ENCODE data around the gene BIRC7.

Gene BIRC7

GRCh38 chr20:63254606-63255384 is 19.1 kb downstream of the BIRC7 start:
- H3K4me1 ChIP-seq (ENCODE audit: control insufficient read depth, insufficient read depth, low read length): peaks cover 9% of the 10 kb centered on the region
- H3K9ac ChIP-seq (ENCODE audit: low read depth, low read length): no peak overlapping the region
- no peaks in the 10 kb centered on the region for H3K36me3 ChIP-seq (ENCODE audit: control insufficient read depth, insufficient read depth, low read length)
- no peaks in the 10 kb centered on the region for H3K9me3 ChIP-seq (ENCODE audit: control insufficient read depth, insufficient read depth, low read length)
- peaks cover 11% of the 10 kb centered on the region for H3K27me3 ChIP-seq (ENCODE audit: control insufficient read depth, insufficient read depth, low read length)
- H3K4me3 ChIP-seq (ENCODE audit: low read depth, low read length): peak overlapping the region; percentile 52

DNA sequence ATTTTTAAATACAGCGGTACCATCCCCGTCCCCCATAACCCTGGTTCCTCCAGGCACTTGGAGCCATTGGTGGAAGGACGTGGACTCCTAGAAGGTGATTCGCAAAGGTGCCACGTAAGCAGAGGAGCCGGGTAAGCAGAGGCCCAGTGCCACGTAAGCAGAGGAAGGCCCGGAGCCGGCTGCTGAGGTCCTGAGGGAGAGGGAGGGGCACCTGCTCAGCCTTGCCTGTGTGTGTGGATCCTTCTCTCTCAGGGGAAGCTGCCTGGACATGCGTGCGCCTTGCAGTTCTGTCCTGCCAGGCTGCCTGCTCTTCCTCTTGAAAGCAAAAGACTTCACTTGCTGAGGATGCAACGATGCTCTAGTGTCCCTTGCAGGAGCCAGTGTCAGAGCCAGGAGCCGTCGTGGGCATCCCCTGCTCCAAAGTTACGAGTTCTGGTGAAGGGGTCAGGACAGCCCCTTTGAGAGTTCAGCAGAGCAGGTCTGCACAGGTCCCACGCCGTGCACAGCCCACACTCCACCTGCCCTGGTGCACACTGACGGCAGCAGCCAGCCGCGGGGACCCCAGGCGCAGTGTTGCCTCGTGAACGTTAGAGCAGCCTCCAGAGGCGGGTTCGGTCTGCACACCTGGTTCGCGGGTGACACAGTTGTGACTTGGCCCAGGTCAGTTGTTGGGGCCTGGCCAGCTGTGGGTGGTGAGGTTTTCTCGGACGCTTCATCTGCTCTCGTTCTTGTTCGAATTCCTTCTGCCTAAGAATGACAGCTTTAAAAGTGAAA is 20.4 kb downstream of the BIRC7 start:
- no peak overlapping the region for H3K9ac ChIP-seq (ENCODE audit: low read depth, low read length)
- H3K9me3 ChIP-seq (ENCODE audit: control insufficient read depth, insufficient read depth, low read length): no peaks in the 10 kb centered on the region
- peaks cover 9% of the 10 kb centered on the region for H3K4me1 ChIP-seq (ENCODE audit: control insufficient read depth, insufficient read depth, low read length)
- H3K36me3 ChIP-seq (ENCODE audit: control insufficient read depth, insufficient read depth, low read length): no peaks in the 10 kb centered on the region
- peaks cover 11% of the 10 kb centered on the region for H3K27me3 ChIP-seq (ENCODE audit: control insufficient read depth, insufficient read depth, low read length)
- H3K4me3 ChIP-seq (ENCODE audit: low read depth, low read length): no peak overlapping the region

- Histone ChIP-seq H3K4me1 (ENCODE audit: control insufficient read depth, insufficient read depth, low read length) (peaks cover 9% of the 10 kb centered on the region), H3K27me3 (ENCODE audit: control insufficient read depth, insufficient read depth, low read length) (peaks cover 11% of the 10 kb centered on the region), H3K9me3 (ENCODE audit: control insufficient read depth, insufficient read depth, low read length) (no peaks in the 10 kb centered on the region), H3K9ac (ENCODE audit: low read depth, low read length) (no peak overlapping the region), H3K4me3 (ENCODE audit: low read depth, low read length) (no peak overlapping the region), H3K36me3 (ENCODE audit: control insufficient read depth, insufficient read depth, low read length) (no peaks in the 10 kb centered on the region)
These were observed 21.2 kb downstream of the BIRC7 start for GRCh38 chr20:63256954-63257353.

DNA sequence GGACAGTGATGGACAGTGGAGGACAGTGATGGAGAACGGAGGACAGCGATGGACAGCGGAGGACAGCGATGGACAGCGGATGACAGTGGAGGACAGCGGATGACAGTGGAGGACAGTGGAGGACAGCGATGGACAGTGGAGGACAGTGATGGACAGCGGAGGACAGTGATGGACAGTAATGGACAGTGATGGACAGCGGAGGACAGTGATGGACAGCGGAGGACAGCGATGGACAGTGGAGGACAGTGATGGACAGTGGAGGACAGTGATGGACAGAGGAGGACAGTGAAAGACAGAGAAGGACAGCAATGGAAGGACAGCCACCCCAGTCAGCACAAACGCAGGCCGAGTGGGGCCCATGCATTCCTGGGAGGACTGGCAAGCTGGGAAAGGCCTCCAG is 21.9 kb downstream of the BIRC7 start:
- Histone ChIP-seq H3K9ac (ENCODE audit: low read depth, low read length) (no peak overlapping the region), H3K4me1 (ENCODE audit: control insufficient read depth, insufficient read depth, low read length) (peaks cover 9% of the 10 kb centered on the region), H3K27me3 (ENCODE audit: control insufficient read depth, insufficient read depth, low read length) (peaks cover 8% of the 10 kb centered on the region), H3K36me3 (ENCODE audit: control insufficient read depth, insufficient read depth, low read length) (no peaks in the 10 kb centered on the region), H3K9me3 (ENCODE audit: control insufficient read depth, insufficient read depth, low read length) (no peaks in the 10 kb centered on the region), H3K4me3 (ENCODE audit: low read depth, low read length) (no peak overlapping the region)

DNA sequence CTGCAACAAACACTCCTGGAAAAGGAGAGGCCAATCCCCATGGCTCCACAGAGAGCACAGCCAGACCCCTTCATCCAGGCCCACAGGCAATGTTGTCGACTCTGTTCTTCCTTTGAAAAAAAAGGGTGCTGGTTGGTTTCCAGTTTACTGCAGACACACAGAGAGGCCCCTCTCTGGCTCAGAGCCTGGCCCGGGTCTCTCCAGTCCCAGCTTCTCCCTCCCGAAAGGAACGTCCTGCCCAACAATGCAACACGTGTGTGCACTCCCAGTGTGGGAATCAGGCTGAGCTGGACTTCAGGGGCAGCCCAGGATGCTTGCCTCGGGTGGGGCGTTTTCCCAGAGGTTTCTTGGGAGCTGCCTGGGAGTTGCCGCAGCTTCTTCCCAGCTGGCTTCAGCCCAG is 23.1 kb downstream of the BIRC7 start:
- peaks cover 3% of the 10 kb centered on the region for H3K27me3 ChIP-seq (ENCODE audit: control insufficient read depth, insufficient read depth, low read length)

GRCh38 chr20:63259734-63260460 is 24.2 kb downstream of the BIRC7 start:
- no peak overlapping the region for H3K4me3 ChIP-seq (ENCODE audit: low read depth, low read length)
- peaks cover 6% of the 10 kb centered on the region for H3K4me1 ChIP-seq (ENCODE audit: control insufficient read depth, insufficient read depth, low read length)
- H3K27me3 ChIP-seq (ENCODE audit: control insufficient read depth, insufficient read depth, low read length): peaks cover 2% of the 10 kb centered on the region

More for the DNA sequence above, 23.1 kb downstream of the BIRC7 start:
- Histone ChIP-seq H3K36me3 (ENCODE audit: control insufficient read depth, insufficient read depth, low read length) (no peaks in the 10 kb centered on the region), H3K9me3 (ENCODE audit: control insufficient read depth, insufficient read depth, low read length) (no peaks in the 10 kb centered on the region), H3K4me3 (ENCODE audit: low read depth, low read length) (no peak overlapping the region), H3K4me1 (ENCODE audit: control insufficient read depth, insufficient read depth, low read length) (peaks cover 6% of the 10 kb centered on the region), H3K9ac (ENCODE audit: low read depth, low read length) (no peak overlapping the region)

DNA sequence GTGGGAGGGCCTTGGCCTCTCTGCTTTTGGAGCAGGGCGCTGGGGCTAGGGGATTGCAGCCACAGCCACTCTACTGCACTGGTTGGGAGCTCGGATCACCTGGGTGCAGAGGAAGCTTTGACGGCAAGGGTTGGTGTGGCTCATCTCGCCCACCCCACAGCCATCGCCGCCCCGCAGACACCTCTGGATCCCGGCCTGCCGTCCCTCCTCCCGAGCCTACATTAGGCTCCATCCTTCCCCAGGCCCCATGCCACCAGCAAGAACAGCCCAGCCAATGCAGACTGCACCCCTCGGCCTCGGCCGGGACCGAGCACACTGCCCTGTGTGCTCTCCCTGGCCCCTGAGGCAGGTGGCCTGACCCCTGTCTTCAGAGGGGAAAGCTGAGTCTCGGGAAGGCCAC is 24.8 kb downstream of the BIRC7 start:
- H3K4me3 ChIP-seq (ENCODE audit: low read depth, low read length): no peak overlapping the region
- H3K9ac ChIP-seq (ENCODE audit: low read depth, low read length): no peak overlapping the region
- H3K36me3 ChIP-seq (ENCODE audit: control insufficient read depth, insufficient read depth, low read length): no peaks in the 10 kb centered on the region
- H3K9me3 ChIP-seq (ENCODE audit: control insufficient read depth, insufficient read depth, low read length): no peaks in the 10 kb centered on the region
- peaks cover 3% of the 10 kb centered on the region for H3K4me1 ChIP-seq (ENCODE audit: control insufficient read depth, insufficient read depth, low read length)
- H3K27me3 ChIP-seq (ENCODE audit: control insufficient read depth, insufficient read depth, low read length): no peaks in the 10 kb centered on the region

More at GRCh38 chr20:63259734-63260460, 24.2 kb downstream of the BIRC7 start:
- Histone ChIP-seq H3K36me3 (ENCODE audit: control insufficient read depth, insufficient read depth, low read length) (no peaks in the 10 kb centered on the region), H3K9me3 (ENCODE audit: control insufficient read depth, insufficient read depth, low read length) (no peaks in the 10 kb centered on the region), H3K9ac (ENCODE audit: low read depth, low read length) (no peak overlapping the region)

- Histone ChIP-seq H3K36me3 (ENCODE audit: control insufficient read depth, insufficient read depth, low read length) (no peaks in the 10 kb centered on the region), H3K4me3 (ENCODE audit: low read depth, low read length) (no peak overlapping the region), H3K27me3 (ENCODE audit: control insufficient read depth, insufficient read depth, low read length) (no peaks in the 10 kb centered on the region), H3K9ac (ENCODE audit: low read depth, low read length) (no peak overlapping the region), H3K9me3 (ENCODE audit: control insufficient read depth, insufficient read depth, low read length) (no peaks in the 10 kb centered on the region), H3K4me1 (ENCODE audit: control insufficient read depth, insufficient read depth, low read length) (no peaks in the 10 kb centered on the region)
These were observed 25.5 kb downstream of the BIRC7 start for GRCh38 chr20:63261060-63261794.

- Histone ChIP-seq H3K9me3 (ENCODE audit: control insufficient read depth, insufficient read depth, low read length) (no peaks in the 10 kb centered on the region), H3K27me3 (ENCODE audit: control insufficient read depth, insufficient read depth, low read length) (no peaks in the 10 kb centered on the region), H3K4me3 (ENCODE audit: low read depth, low read length) (no peak overlapping the region), H3K36me3 (ENCODE audit: control insufficient read depth, insufficient read depth, low read length) (no peaks in the 10 kb centered on the region), H3K4me1 (ENCODE audit: control insufficient read depth, insufficient read depth, low read length) (no peaks in the 10 kb centered on the region), H3K9ac (ENCODE audit: low read depth, low read length) (no peak overlapping the region)
These were observed 26.3 kb downstream of the BIRC7 start for GRCh38 chr20:63261795-63262528.

DNA sequence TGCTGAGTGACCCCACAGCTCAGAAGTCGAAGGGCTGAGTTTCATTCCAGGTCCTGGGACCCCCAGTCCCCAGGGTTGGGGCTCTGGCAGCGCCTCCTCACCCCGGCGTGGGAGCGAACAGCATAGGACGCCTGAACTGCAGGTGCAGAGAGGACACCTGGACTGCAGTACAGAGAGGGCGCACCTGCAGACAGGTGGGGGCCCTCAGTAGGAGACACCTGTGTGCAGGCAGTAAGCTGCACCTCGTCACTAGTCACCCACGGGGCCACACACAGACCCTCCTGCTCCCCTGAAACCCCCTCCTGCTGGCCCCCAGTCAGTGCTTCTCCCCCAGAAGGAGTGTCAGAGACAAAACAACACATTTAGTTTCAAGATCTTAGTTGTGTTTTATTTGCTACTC is 27.1 kb downstream of the BIRC7 start:
- no peaks in the 10 kb centered on the region for H3K4me1 ChIP-seq (ENCODE audit: control insufficient read depth, insufficient read depth, low read length)

GRCh38 chr20:63264000-63264399 is 28.3 kb downstream of the BIRC7 start:
- Histone ChIP-seq H3K4me1 (ENCODE audit: control insufficient read depth, insufficient read depth, low read length) (no peaks in the 10 kb centered on the region), H3K9ac (ENCODE audit: low read depth, low read length) (no peak overlapping the region), H3K36me3 (ENCODE audit: control insufficient read depth, insufficient read depth, low read length) (no peaks in the 10 kb centered on the region), H3K27me3 (ENCODE audit: control insufficient read depth, insufficient read depth, low read length) (no peaks in the 10 kb centered on the region), H3K4me3 (ENCODE audit: low read depth, low read length) (no peak overlapping the region), H3K9me3 (ENCODE audit: control insufficient read depth, insufficient read depth, low read length) (no peaks in the 10 kb centered on the region)

More for the DNA sequence above, 27.1 kb downstream of the BIRC7 start:
- H3K27me3 ChIP-seq (ENCODE audit: control insufficient read depth, insufficient read depth, low read length): no peaks in the 10 kb centered on the region
- H3K9ac ChIP-seq (ENCODE audit: low read depth, low read length): no peak overlapping the region
- no peak overlapping the region for H3K4me3 ChIP-seq (ENCODE audit: low read depth, low read length)
- no peaks in the 10 kb centered on the region for H3K36me3 ChIP-seq (ENCODE audit: control insufficient read depth, insufficient read depth, low read length)
- no peaks in the 10 kb centered on the region for H3K9me3 ChIP-seq (ENCODE audit: control insufficient read depth, insufficient read depth, low read length)
